Sigmoid colon (tissue), 4 donors: ENCODE results near the gene SELENON.

Experiments used
- CTCF ChIP-seq, 4 experiments: fragments of 450-650 bp in 3 of 4; fragments of 200-600 bp in 1 of 4; IDR thresholded peaks; one replicate each; pipeline ENCODE4 v1.5.1; 2016 to 2019; ENCODE audit warnings: antibody characterized with exemption in 4 of 4, mild to moderate bottlenecking in 3 of 4, moderate library complexity in 2 of 4
- EP300 ChIP-seq, 4 donors: sonication (generic); formaldehyde crosslinking; IDR thresholded peaks; one replicate each; pipeline ENCODE4 v1.6.1; 2017; ENCODE audit warnings: antibody characterized with exemption in 4 of 4
- POLR2A ChIP-seq, 2 donors: fragments of 450-650 bp; IDR thresholded peaks; one replicate each; pipeline ENCODE4 v1.6.1; 2016; ENCODE audit warnings: antibody characterized with exemption in 2 of 2, mild to moderate bottlenecking in 2 of 2, moderate library complexity in 2 of 2
- POLR2AphosphoS5 ChIP-seq, 4 donors: sonication (generic); formaldehyde crosslinking; IDR thresholded peaks; one replicate each; pipeline ENCODE4 v1.6.1; 2017; ENCODE audit warnings: antibody characterized with exemption in 4 of 4

GRCh38 chr1:25767437-25767770 is 32.6 kb upstream of the SELENON start:
- TF ChIP-seq EP300 (IDR thresholded peaks at IDR 0.05) (no peak), CTCF (IDR thresholded peaks at IDR 0.05) (no peak), POLR2A (IDR thresholded peaks at IDR 0.05) (no peak), POLR2AphosphoS5 (IDR thresholded peaks at IDR 0.05) (no peak)
